B cell (primary cell): Measurements from ENCODE around the gene CCN5.

Source experiments
- EZH2 ChIP-seq: IDR thresholded peaks from 2 replicates; pipeline ENCODE4 v1.6.1; 2012; ENCODE audit warnings: borderline replicate concordance, low read depth, mild to moderate bottlenecking, moderate library complexity, low read length; ENCODE audit not compliant: insufficient read depth, poor library complexity, severe bottlenecking
- TF ChIP-seq, protein P1 (sequence below): fragments of 200-600 bp; IDR thresholded peaks from one replicate; pipeline ENCODE4 v1.8.0; 2022; ENCODE audit warnings: antibody characterized with exemption, mild to moderate bottlenecking

DNA sequence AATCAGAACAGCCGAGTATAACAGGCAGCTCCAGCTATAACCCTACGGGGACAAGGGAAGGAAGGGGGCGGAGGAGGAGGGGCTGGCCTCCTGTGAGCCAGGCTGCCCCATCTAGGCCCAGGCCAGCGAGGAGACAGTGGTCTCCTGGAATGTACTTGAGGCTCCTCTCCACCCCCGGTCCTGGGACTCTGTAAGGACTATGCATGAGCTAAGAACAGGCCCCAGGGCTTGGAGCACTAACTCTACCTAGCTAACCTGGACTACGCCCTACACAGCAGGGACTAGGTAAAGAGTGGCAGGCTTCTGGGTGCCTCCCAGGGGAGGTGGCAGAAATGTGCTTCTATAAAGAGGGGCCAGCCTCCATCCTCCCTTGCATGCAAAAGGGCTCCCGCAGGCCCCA is 39.4 kb downstream of the CCN5 start:
- TF ChIP-seq, protein P1, sequence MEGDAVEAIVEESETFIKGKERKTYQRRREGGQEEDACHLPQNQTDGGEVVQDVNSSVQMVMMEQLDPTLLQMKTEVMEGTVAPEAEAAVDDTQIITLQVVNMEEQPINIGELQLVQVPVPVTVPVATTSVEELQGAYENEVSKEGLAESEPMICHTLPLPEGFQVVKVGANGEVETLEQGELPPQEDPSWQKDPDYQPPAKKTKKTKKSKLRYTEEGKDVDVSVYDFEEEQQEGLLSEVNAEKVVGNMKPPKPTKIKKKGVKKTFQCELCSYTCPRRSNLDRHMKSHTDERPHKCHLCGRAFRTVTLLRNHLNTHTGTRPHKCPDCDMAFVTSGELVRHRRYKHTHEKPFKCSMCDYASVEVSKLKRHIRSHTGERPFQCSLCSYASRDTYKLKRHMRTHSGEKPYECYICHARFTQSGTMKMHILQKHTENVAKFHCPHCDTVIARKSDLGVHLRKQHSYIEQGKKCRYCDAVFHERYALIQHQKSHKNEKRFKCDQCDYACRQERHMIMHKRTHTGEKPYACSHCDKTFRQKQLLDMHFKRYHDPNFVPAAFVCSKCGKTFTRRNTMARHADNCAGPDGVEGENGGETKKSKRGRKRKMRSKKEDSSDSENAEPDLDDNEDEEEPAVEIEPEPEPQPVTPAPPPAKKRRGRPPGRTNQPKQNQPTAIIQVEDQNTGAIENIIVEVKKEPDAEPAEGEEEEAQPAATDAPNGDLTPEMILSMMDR, result no peak
- no peak for TF ChIP-seq EZH2
